Osteocyte (in vitro differentiated cells): Measurements from ENCODE around the gene INHBE. TPM values are rescaled to one million over a fixed set of nuclear protein-coding genes. Genes with fewer than 3 reads are reported as not detected.
"Not testable (repeated sequence)": the region's sequence is repeated elsewhere in the genome, so short reads cannot be mapped to it uniquely, and the experiment has no call there.

ENCODE experiments used
- DNase-seq: peaks from one replicate; pipeline ENCODE4 v3.0.0; 2021; ENCODE audit warnings: mixed read lengths; ENCODE audit not compliant: unreplicated experiment; ENCODE audit errors: extremely low spot score
- H3K27ac Mint-ChIP-seq: one replicate; pipeline ENCODE4 v1.8.0; 2021; ENCODE audit warnings: mild to moderate bottlenecking, mixed read lengths; ENCODE audit not compliant: unreplicated experiment
- H3K27me3 Mint-ChIP-seq: one replicate; pipeline ENCODE4 v1.8.0; 2021; ENCODE audit warnings: mixed read lengths; ENCODE audit not compliant: unreplicated experiment
- H3K36me3 Mint-ChIP-seq: one replicate; pipeline ENCODE4 v1.8.0; 2021; ENCODE audit warnings: mixed read lengths; ENCODE audit not compliant: unreplicated experiment
- H3K4me1 Mint-ChIP-seq: one replicate; pipeline ENCODE4 v1.8.0; 2021; ENCODE audit warnings: mixed read lengths; ENCODE audit not compliant: unreplicated experiment
- H3K4me3 Mint-ChIP-seq: one replicate; pipeline ENCODE4 v1.8.0; 2021; ENCODE audit warnings: mild to moderate bottlenecking, moderate library complexity, mixed read lengths; ENCODE audit not compliant: unreplicated experiment
- H3K9me3 Mint-ChIP-seq: one replicate; pipeline ENCODE4 v1.8.0; 2021; ENCODE audit warnings: mixed read lengths; ENCODE audit not compliant: unreplicated experiment
- CTCF ChIP-seq: fragments of 200-600 bp; sonication (generic); IDR thresholded peaks from 2 replicates; pipeline ENCODE4 v1.5.0; 2021; ENCODE audit warnings: antibody characterized with exemption, mild to moderate bottlenecking, moderate library complexity
- total RNA-seq: library from RNA; stranded (reverse); gene quantifications from 2 replicates; pipeline ENCODE4 v1.2.1, GENCODE V29; 2021

The INHBE gene
- total RNA-seq, 1 donor from 2014 or later, result 1.3 TPM

- no peaks in the 10 kb centered on the region for H3K9me3 Mint-ChIP-seq
- H3K27me3 Mint-ChIP-seq, result no peaks in the 10 kb centered on the region
- no peak overlapping the region for H3K4me3 Mint-ChIP-seq
- TF ChIP-seq CTCF, result no peak
- no peaks in the 10 kb centered on the region for H3K36me3 Mint-ChIP-seq
- DNase-seq, result no peak
- peaks cover 19% of the 10 kb centered on the region for H3K4me1 Mint-ChIP-seq
- H3K27ac Mint-ChIP-seq, result no peak overlapping the region
Observed at GRCh38 chr12:57433370-57433769, 21.7 kb upstream of the INHBE start.

GRCh38 chr12:57434517-57435223 is 20.4 kb upstream of the INHBE start, which contains the start of gene INHBC:
INHBC (plus strand) TSS chr12:57434784; CDS start chr12:57434887, 103 bp downstream.
- no peak for DNase-seq
- Mint-ChIP-seq H3K9me3 (no peaks in the 10 kb centered on the region), H3K4me1 (peaks cover 17% of the 10 kb centered on the region), H3K27ac (no peak within 1 kb of the TSS), H3K27me3 (no peaks in the 10 kb centered on the region), H3K4me3 (no peak within 1 kb of the TSS), H3K36me3 (no peaks in the 10 kb centered on the region)
- TF ChIP-seq CTCF, result no peak

- H3K27me3 Mint-ChIP-seq, result no peaks in the 10 kb centered on the region
- no peaks in the 10 kb centered on the region for H3K9me3 Mint-ChIP-seq
- H3K27ac Mint-ChIP-seq, result no peak overlapping the region
- DNase-seq, result no peak
- no peaks in the 10 kb centered on the region for H3K36me3 Mint-ChIP-seq
- no peak overlapping the region for H3K4me3 Mint-ChIP-seq
- peaks cover 15% of the 10 kb centered on the region for H3K4me1 Mint-ChIP-seq
- no peak for TF ChIP-seq CTCF
Observed at GRCh38 chr12:57435293-57435692, 19.8 kb upstream of the INHBE start.

- no peak for TF ChIP-seq CTCF
- no peaks in the 10 kb centered on the region for H3K27me3 Mint-ChIP-seq
- H3K4me3 Mint-ChIP-seq, result no peak overlapping the region
- peaks cover 8% of the 10 kb centered on the region for H3K4me1 Mint-ChIP-seq
- no peak for DNase-seq
- no peaks in the 10 kb centered on the region for H3K9me3 Mint-ChIP-seq
- no peak overlapping the region for H3K27ac Mint-ChIP-seq
- H3K36me3 Mint-ChIP-seq, result no peaks in the 10 kb centered on the region
Observed at GRCh38 chr12:57438400-57438799, 16.7 kb upstream of the INHBE start.

- no peak for TF ChIP-seq CTCF
- no peaks in the 10 kb centered on the region for H3K9me3 Mint-ChIP-seq
- H3K27me3 Mint-ChIP-seq, result no peaks in the 10 kb centered on the region
- H3K4me3 Mint-ChIP-seq, result no peak overlapping the region
- H3K36me3 Mint-ChIP-seq, result no peaks in the 10 kb centered on the region
- no peak for DNase-seq
- peak overlapping the region; percentile 46 for H3K27ac Mint-ChIP-seq
- H3K4me1 Mint-ChIP-seq, result peaks cover 8% of the 10 kb centered on the region
Observed at GRCh38 chr12:57439762-57440266, 15.3 kb upstream of the INHBE start.

- H3K27ac Mint-ChIP-seq, H3K9me3 Mint-ChIP-seq: not testable (repeated sequence)
Observed at GRCh38 chr12:57441393-57441792, 13.7 kb upstream of the INHBE start.

More at GRCh38 chr12:57441393-57441792, 13.7 kb upstream of the INHBE start:
- not testable (repeated sequence) for DNase-seq, H3K36me3 Mint-ChIP-seq, H3K27me3 Mint-ChIP-seq, H3K4me1 Mint-ChIP-seq, H3K4me3 Mint-ChIP-seq
